ENCODE measurements around the gene COL13A1.

The COL13A1 gene

GRCh38 chr10:69871074-69871473 lies 69.4 kb downstream of the COL13A1 start:
- no peak for DNase-seq

GRCh38 chr10:69872323-69872722 lies 70.6 kb downstream of the COL13A1 start:
- DNase-seq = no peak

GRCh38 chr10:69873135-69873639 lies 71.5 kb downstream of the COL13A1 start:
- no peak for DNase-seq

- DNase-seq = no peak
These were observed 72.7 kb downstream of the COL13A1 start for GRCh38 chr10:69874449-69874848.

GRCh38 chr10:69875856-69876255 lies 74.2 kb downstream of the COL13A1 start:
- DNase-seq = no peak

- no peak for DNase-seq
These were observed 74.6 kb downstream of the COL13A1 start for GRCh38 chr10:69876286-69876685.

- no peak for DNase-seq
These were observed 75.2 kb downstream of the COL13A1 start for GRCh38 chr10:69876931-69877330.

GRCh38 chr10:69878038-69878437 lies 76.3 kb downstream of the COL13A1 start:
- no peak for DNase-seq

GRCh38 chr10:69878951-69879350 lies 77.2 kb downstream of the COL13A1 start:
- DNase-seq = no peak

GRCh38 chr10:69879634-69880257 lies 78.0 kb downstream of the COL13A1 start:
- no peak for DNase-seq

GRCh38 chr10:69880301-69881081 lies 78.8 kb downstream of the COL13A1 start:
- DNase-seq = no peak

- no peak for DNase-seq
These were observed 79.5 kb downstream of the COL13A1 start for GRCh38 chr10:69881202-69881601.

GRCh38 chr10:69883310-69884023 lies 81.8 kb downstream of the COL13A1 start:
- DNase-seq = no peak

GRCh38 chr10:69884024-69884367 lies 82.3 kb downstream of the COL13A1 start:
- DNase-seq = no peak

GRCh38 chr10:69884686-69885085 lies 83.0 kb downstream of the COL13A1 start:
- DNase-seq = no peak

GRCh38 chr10:69885379-69886013 lies 83.8 kb downstream of the COL13A1 start:
- DNase-seq = no peak

- DNase-seq = no peak
These were observed 87.3 kb downstream of the COL13A1 start for GRCh38 chr10:69888882-69889584.

GRCh38 chr10:69890065-69890847 lies 88.5 kb downstream of the COL13A1 start:
- DNase-seq = no peak

GRCh38 chr10:69891057-69891617 lies 89.4 kb downstream of the COL13A1 start:
- DNase-seq = no peak

GRCh38 chr10:69892406-69892805 lies 90.7 kb downstream of the COL13A1 start:
- no peak for DNase-seq

- DNase-seq = no peak
These were observed 91.1 kb downstream of the COL13A1 start for GRCh38 chr10:69892816-69893215.
